ENCODE results near the gene ZC3H7B. TPM values are rescaled to one million over a fixed set of nuclear protein-coding genes. Genes with fewer than 3 reads are reported as not detected.

ZC3H7B gene
- total RNA-seq, 2 donors from 2014 or later, result 70.9 to 74.2 TPM

DNA sequence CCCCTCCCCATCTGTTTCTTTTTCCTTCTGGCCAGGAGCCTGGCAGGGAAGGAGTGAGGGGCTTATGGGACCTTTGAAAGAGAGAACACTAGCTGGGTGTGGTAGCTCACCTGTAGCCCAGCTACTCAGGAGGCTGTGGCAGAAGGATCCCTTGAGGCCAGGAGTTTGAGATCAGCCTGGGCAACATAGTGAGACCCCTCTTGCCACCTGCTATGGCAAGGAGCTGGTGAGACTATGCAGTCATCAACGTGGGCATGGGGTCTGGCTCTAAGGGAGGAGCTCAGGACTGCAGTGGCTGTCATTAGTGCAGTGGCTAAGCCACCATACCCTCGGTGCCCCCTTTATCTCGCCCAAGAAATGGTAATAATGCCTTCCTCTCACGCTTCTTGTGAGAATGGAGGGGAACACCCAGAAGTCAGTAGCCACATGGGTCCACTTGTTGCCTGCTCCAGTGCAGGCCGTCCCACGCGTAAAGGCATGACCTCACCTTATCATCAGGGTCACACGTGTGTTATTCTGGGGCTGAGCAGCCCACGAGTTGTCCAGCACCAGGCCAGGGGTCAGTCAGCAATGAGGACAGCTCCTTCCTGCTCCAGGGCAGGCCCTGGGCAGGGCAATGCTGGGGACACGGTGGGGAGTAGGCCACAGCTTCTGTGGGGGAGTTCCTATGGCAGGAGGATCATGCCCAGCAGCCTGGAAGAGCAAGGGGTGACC, 52.7 kb downstream of the ZC3H7B start:
- H3K27me3 ChIP-seq (ENCODE audit: control insufficient read depth, insufficient read depth, low read length, poor library complexity, severe bottlenecking), result no peaks in the 10 kb centered on the region
- Mint-ChIP-seq H3K36me3 (ENCODE audit: low read depth) (peaks cover 59% of the 10 kb centered on the region), H3K27me3 (ENCODE audit: insufficient read depth) (no peaks in the 10 kb centered on the region), H3K9me3 (no peaks in the 10 kb centered on the region), H3K4me3 (no peak overlapping the region), H3K4me1 (peaks cover 2% of the 10 kb centered on the region), H3K27ac (no peak overlapping the region)
- peaks cover 44% of the 10 kb centered on the region for H3K36me3 ChIP-seq (ENCODE audit: control insufficient read depth, insufficient read depth, low read length)
- TF ChIP-seq CTCF (conservative IDR thresholded peaks at IDR 0.05), result no peak
- whole genome bisulfite sequencing, 2 experiments (ENCODE audit: insufficient coverage in 1 of 2, insufficient read length in 1 of 2), result 94 to 99% methylated on average over 10 of the region's 10 CpGs
- no peak for DNase-seq
- no peaks in the 10 kb centered on the region for H3K9me3 ChIP-seq (ENCODE audit: control insufficient read depth, low read length)
- H3K9ac ChIP-seq (ENCODE audit: extremely low read depth, low read length, poor library complexity, severe bottlenecking), result no peak overlapping the region
- H3K27ac ChIP-seq (ENCODE audit: low read depth, low read length), result no peak overlapping the region
- H3K4me1 ChIP-seq (ENCODE audit: control insufficient read depth, insufficient read depth, low read length), result no peaks in the 10 kb centered on the region
- no peak overlapping the region for H3K4me3 ChIP-seq (ENCODE audit: low read length)

GRCh38 chr22:41354979-41355378, 53.7 kb downstream of the ZC3H7B start:
- no peak overlapping the region for H3K27ac Mint-ChIP-seq

GRCh38 chr22:41355895-41356294, 54.6 kb downstream of the ZC3H7B start:
- H3K36me3 Mint-ChIP-seq (ENCODE audit: low read depth), result peaks cover 46% of the 10 kb centered on the region

More at GRCh38 chr22:41354979-41355378, 53.7 kb downstream of the ZC3H7B start:
- Histone ChIP-seq H3K9me3 (ENCODE audit: control insufficient read depth, low read length) (no peaks in the 10 kb centered on the region), H3K36me3 (ENCODE audit: control insufficient read depth, insufficient read depth, low read length) (peaks cover 39% of the 10 kb centered on the region), H3K27me3 (ENCODE audit: control insufficient read depth, insufficient read depth, low read length, poor library complexity, severe bottlenecking) (no peaks in the 10 kb centered on the region), H3K4me1 (ENCODE audit: control insufficient read depth, insufficient read depth, low read length) (peaks cover 5% of the 10 kb centered on the region), H3K4me3 (ENCODE audit: low read length) (no peak overlapping the region), H3K9ac (ENCODE audit: extremely low read depth, low read length, poor library complexity, severe bottlenecking) (no peak overlapping the region), H3K27ac (ENCODE audit: low read depth, low read length) (no peak overlapping the region)
- H3K4me3 Mint-ChIP-seq, result no peak overlapping the region
- no peaks in the 10 kb centered on the region for H3K9me3 Mint-ChIP-seq
- no peak for TF ChIP-seq CTCF (conservative IDR thresholded peaks at IDR 0.05)
- peaks cover 8% of the 10 kb centered on the region for H3K4me1 Mint-ChIP-seq
- H3K36me3 Mint-ChIP-seq (ENCODE audit: low read depth), result peaks cover 55% of the 10 kb centered on the region
- DNase-seq, result no peak
- 93 to 98% methylated on average over 8 to 10 of the region's 10 CpGs for whole genome bisulfite sequencing, 2 experiments (ENCODE audit: insufficient coverage in 1 of 2, insufficient read length in 1 of 2)
- H3K27me3 Mint-ChIP-seq (ENCODE audit: insufficient read depth), result no peaks in the 10 kb centered on the region

More at GRCh38 chr22:41355895-41356294, 54.6 kb downstream of the ZC3H7B start:
- Mint-ChIP-seq H3K27me3 (ENCODE audit: insufficient read depth) (no peaks in the 10 kb centered on the region), H3K9me3 (no peaks in the 10 kb centered on the region), H3K4me3 (no peak overlapping the region), H3K27ac (no peak overlapping the region), H3K4me1 (peaks cover 13% of the 10 kb centered on the region)
- Histone ChIP-seq H3K4me3 (ENCODE audit: low read length) (no peak overlapping the region), H3K9ac (ENCODE audit: extremely low read depth, low read length, poor library complexity, severe bottlenecking) (no peak overlapping the region), H3K4me1 (ENCODE audit: control insufficient read depth, insufficient read depth, low read length) (peaks cover 10% of the 10 kb centered on the region), H3K36me3 (ENCODE audit: control insufficient read depth, insufficient read depth, low read length) (peaks cover 32% of the 10 kb centered on the region), H3K27me3 (ENCODE audit: control insufficient read depth, insufficient read depth, low read length, poor library complexity, severe bottlenecking) (no peaks in the 10 kb centered on the region), H3K27ac (ENCODE audit: low read depth, low read length) (no peak overlapping the region), H3K9me3 (ENCODE audit: control insufficient read depth, low read length) (no peaks in the 10 kb centered on the region)
- no peak for DNase-seq
- 96 to 98% methylated on average over 9 to 17 of the region's 17 CpGs for WGBS, 2 experiments (ENCODE audit: insufficient coverage in 1 of 2, insufficient read length in 1 of 2)
- TF ChIP-seq CTCF (conservative IDR thresholded peaks at IDR 0.05), result no peak
